ENCODE measurements around the gene AXL.
A peak's percentile ranks its signal among the peaks of the same experiment; 100 is the strongest.

AXL gene

DNA sequence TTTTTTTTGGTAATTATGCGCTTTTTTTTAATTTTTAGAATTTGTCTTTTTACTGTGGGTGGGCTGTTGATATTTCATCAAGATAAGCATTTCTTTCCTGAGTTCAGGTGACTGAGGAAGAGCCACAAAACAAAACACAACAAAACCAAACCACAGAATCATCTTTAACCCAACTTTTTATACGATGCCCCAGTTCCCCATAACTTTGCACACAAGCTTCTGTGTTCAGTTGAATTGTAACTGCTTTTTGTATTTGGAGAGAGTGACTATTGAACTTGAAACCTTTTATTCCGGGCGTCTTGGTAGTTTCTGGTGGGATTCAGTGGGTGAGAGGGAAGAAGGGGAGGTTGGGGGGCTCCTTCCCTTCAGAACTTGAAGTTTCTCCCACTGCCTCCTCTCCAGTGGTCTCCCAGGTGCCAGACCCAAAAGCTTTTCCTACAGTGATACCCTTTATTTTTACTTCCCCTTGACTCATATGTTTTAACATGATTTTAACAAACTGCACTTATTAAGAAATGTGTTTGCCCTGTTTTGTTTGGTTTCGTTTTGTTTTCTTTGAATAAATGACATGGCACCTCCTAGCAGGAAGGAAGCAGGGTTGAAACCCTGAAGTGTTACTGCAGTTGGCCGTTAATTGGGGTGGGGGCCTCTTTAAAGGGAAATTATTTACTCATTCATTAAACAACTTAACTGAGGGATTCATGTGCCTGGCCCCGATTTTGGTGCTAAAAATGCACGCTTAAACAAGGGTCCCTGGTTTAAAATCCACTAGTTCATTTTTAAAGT, 88.3 kb downstream of the AXL start:
- Histone ChIP-seq H3K9ac (ENCODE audit: low read length) (no peak overlapping the region), H3K27ac (ENCODE audit: low read length) (no peak overlapping the region), H3K27me3 (ENCODE audit: control insufficient read depth, insufficient read depth, low read length) (no peaks in the 10 kb centered on the region), H3K4me3 (ENCODE audit: low read length) (no peak overlapping the region), H3K9me3 (ENCODE audit: control insufficient read depth, low read depth, low read length) (no peaks in the 10 kb centered on the region), H3K4me1 (ENCODE audit: control insufficient read depth, low read depth, low read length) (peaks cover 5% of the 10 kb centered on the region), H3K36me3 (ENCODE audit: control insufficient read depth, low read depth, low read length) (peaks cover 53% of the 10 kb centered on the region)

DNA sequence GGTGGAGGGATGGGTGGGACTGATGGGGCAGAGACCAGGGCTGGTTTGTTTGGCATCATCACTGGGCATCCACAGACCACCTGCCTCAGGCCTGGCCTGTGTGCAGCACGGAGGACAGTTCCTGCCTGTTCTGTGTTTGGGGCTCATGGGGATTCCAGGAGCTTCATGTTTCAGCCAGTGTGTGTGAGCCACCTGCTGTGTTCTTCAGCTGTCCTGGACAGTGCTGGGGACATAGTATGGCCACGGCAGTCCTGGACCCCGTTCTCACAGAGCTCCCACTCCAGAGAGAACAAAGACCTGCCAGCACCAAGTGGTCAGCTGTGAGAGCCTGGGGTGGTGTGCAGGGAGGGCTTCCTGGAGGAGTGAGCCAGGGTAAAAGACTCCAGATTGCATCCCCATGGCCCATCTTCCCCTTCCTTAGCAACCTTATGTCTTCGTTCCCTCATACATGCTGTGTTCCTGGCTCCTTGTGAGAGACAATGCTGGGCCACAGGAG, 89.0 kb downstream of the AXL start:
- no peaks in the 10 kb centered on the region for H3K9me3 ChIP-seq (ENCODE audit: control insufficient read depth, low read depth, low read length)
- H3K36me3 ChIP-seq (ENCODE audit: control insufficient read depth, low read depth, low read length), result peaks cover 48% of the 10 kb centered on the region
- H3K27ac ChIP-seq (ENCODE audit: low read length), result peak overlapping the region; percentile 62
- no peak overlapping the region for H3K9ac ChIP-seq (ENCODE audit: low read length)
- no peak overlapping the region for H3K4me3 ChIP-seq (ENCODE audit: low read length)
- peaks cover 5% of the 10 kb centered on the region for H3K4me1 ChIP-seq (ENCODE audit: control insufficient read depth, low read depth, low read length)
- no peaks in the 10 kb centered on the region for H3K27me3 ChIP-seq (ENCODE audit: control insufficient read depth, insufficient read depth, low read length)

DNA sequence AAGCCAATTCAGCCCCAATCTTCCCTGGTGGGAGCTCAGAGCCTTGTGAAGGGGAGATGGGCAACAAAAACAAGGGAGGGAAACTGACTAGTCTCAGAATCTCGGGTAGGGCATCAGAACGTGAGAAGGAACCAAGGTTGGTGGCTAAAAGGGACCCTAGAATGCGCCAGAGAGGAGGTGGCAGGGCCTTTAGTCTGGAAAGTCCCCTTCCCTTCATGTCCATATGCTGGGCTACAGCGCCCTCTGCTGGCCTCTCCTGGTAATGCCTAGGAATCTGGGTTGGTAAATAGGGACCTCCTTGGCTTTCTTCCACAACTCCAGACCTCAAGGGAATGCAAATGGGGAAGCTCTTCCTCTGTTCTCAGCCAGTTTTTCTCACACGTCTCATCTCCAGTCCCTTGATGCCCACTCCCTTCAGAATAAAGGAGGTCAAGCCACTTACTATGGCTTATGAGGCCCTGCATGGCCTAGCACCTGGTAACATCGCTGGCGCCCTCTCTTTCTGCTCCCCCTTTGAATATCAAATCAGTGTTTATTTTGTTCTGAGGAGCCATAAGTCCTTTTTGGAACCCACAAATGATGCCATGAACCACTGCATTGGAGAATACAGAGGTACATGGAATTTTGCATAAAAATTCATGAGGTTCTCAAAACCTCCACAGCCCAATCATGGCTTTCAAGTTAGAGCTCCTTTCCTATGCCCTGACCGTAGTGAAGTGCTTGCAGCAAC, 89.6 kb downstream of the AXL start:
- peak overlapping the region; percentile 62 for H3K27ac ChIP-seq (ENCODE audit: low read length)
- H3K4me3 ChIP-seq (ENCODE audit: low read length), result no peak overlapping the region
- no peaks in the 10 kb centered on the region for H3K9me3 ChIP-seq (ENCODE audit: control insufficient read depth, low read depth, low read length)
- no peaks in the 10 kb centered on the region for H3K27me3 ChIP-seq (ENCODE audit: control insufficient read depth, insufficient read depth, low read length)
- peaks cover 5% of the 10 kb centered on the region for H3K4me1 ChIP-seq (ENCODE audit: control insufficient read depth, low read depth, low read length)
- H3K36me3 ChIP-seq (ENCODE audit: control insufficient read depth, low read depth, low read length), result peaks cover 43% of the 10 kb centered on the region
- H3K9ac ChIP-seq (ENCODE audit: low read length), result no peak overlapping the region

DNA sequence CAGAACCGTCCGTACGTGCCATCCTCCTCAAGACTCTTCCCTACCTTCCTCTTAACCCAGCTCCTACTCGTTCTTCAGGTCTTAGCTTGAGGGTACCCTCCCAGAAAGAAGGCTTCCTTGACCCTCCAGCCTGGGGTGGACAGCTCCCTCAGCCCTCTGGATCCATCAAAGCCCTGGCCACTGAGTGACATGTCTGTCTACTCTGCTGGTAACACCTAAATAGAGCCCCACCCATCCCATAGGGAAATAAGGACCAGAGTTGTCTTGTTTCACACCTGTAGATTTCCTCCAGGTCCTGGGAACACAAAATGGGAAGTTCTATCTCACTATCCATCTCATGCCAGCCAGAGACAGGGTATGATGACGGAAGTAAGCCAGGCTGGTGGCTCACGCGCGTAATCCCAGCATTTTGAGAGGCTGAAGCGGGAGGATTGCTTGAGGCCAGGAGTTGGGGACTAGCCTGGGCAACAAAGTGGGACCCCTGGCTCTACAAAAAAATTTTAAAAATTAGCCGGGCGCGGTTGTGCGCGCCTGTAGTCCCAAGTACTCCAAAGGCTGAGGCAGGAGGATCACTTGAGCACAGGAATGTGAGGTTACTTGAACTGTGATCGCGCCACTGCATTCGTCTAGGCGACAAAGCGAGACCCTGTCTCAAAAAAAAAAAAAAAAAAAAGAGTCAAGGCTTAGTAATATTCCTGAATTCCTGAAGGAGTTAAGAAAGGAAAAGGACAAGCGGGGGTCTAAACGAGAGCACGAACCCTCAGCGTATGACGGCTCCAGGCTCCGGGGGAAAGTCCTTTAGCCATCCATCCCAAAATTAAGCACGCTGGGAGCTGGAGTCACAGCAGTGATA, 90.4 kb downstream of the AXL start:
- Histone ChIP-seq H3K4me3 (ENCODE audit: low read length) (peak overlapping the region; percentile 78), H3K27me3 (ENCODE audit: control insufficient read depth, insufficient read depth, low read length) (no peaks in the 10 kb centered on the region), H3K27ac (ENCODE audit: low read length) (peak overlapping the region; percentile 93), H3K9ac (ENCODE audit: low read length) (peak overlapping the region; percentile 75), H3K36me3 (ENCODE audit: control insufficient read depth, low read depth, low read length) (peaks cover 35% of the 10 kb centered on the region), H3K9me3 (ENCODE audit: control insufficient read depth, low read depth, low read length) (no peaks in the 10 kb centered on the region), H3K4me1 (ENCODE audit: control insufficient read depth, low read depth, low read length) (peaks cover 5% of the 10 kb centered on the region)

DNA sequence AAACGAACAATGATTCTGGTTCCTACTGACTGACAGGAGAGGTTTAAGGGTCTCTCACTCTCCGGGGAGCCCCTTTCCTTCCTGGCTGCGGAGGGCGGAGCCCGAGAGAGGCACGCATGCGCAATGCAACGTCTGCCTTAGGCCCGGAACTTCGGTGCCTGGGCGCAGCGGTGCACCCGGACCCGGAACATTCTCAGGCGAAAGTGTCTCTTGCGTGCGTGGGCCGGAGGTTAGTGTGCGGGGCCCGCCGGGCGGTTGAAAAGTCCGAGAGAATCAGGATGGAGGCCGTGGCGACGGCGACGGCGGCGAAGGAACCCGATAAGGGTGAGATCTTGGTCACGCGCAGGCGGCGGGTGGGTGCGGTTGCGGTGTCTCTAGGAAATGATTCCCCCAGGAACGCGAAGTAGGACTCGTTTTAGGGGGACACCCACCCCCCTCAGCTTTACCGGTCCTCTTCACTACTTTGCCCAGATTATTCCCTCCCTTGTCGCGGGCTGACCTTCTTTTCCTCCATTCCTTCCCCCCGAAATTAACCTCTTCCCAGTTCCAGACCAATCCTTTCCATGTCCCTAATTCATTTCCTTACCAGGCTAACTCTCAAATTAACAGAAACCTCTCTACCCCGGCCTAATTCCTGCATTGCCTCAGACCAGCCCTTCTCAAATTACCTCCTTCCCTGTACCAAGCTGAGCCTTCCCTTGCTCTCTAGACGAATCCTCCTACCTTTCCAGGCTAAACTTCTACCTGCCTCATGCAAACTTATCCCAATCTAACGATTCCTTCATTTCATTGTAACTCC, 91.2 kb downstream of the AXL start, which contains the start of gene CCDC97:
Gene CCDC97, plus strand, starts transcription at position 140 of the 799 bp plus-strand sequence. Its CDS starts 139 bp downstream, at position 279.
- Histone ChIP-seq H3K27me3 (ENCODE audit: control insufficient read depth, insufficient read depth, low read length) (no peaks in the 10 kb centered on the region), H3K36me3 (ENCODE audit: control insufficient read depth, low read depth, low read length) (peaks cover 26% of the 10 kb centered on the region), H3K27ac (ENCODE audit: low read length) (peak within 1 kb of the TSS; percentile 93), H3K4me1 (ENCODE audit: control insufficient read depth, low read depth, low read length) (peaks cover 5% of the 10 kb centered on the region), H3K9me3 (ENCODE audit: control insufficient read depth, low read depth, low read length) (no peaks in the 10 kb centered on the region), H3K9ac (ENCODE audit: low read length) (peak within 1 kb of the TSS; percentile 75), H3K4me3 (ENCODE audit: low read length) (peak within 1 kb of the TSS; percentile 78)

DNA sequence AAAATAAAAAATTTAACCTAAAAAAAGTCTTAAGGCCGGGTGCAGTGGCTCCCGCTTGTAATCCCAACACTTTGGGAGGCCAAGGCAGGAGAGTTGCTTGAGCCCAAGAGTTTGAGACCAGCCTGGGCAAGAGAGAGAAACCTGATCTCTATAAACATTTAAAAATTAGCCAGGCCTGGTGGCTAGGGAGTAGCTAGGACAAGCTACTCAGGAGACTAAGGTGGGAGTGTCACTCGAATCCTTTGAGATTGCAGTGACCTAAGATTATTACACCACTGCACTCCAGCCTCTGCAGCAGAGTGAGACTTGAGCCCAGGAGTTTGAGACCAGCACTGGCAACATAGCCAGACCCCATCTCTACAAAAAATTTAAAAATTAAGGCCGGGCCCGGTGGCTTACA, 92.0 kb downstream of the AXL start:
- Histone ChIP-seq H3K4me3 (ENCODE audit: low read length) (peak overlapping the region; percentile 78), H3K4me1 (ENCODE audit: control insufficient read depth, low read depth, low read length) (peaks cover 5% of the 10 kb centered on the region), H3K9me3 (ENCODE audit: control insufficient read depth, low read depth, low read length) (no peaks in the 10 kb centered on the region), H3K27me3 (ENCODE audit: control insufficient read depth, insufficient read depth, low read length) (no peaks in the 10 kb centered on the region), H3K36me3 (ENCODE audit: control insufficient read depth, low read depth, low read length) (peaks cover 18% of the 10 kb centered on the region), H3K9ac (ENCODE audit: low read length) (peak overlapping the region; percentile 75), H3K27ac (ENCODE audit: low read length) (no peak overlapping the region)

Measured in iPS-18a (cell line).